SK-N-SH (cell line): ENCODE measurements around the gene UNC79.

Source experiments
- NFIC ChIP-seq: IDR thresholded peaks from 2 replicates; pipeline ENCODE4 v1.4.0; 2012; ENCODE audit warnings: borderline replicate concordance
- POLR2AphosphoS5 ChIP-seq: IDR thresholded peaks from 2 replicates; pipeline ENCODE4 v1.6.1; 2012; ENCODE audit warnings: low read depth, low read length

GRCh38 chr14:93742761-93743160 lies 312.0 kb downstream of the UNC79 start:
- TF ChIP-seq NFIC (no peak), POLR2AphosphoS5 (no peak)
